Measurements from ENCODE around the gene NTM. TPM values are rescaled to one million over a fixed set of nuclear protein-coding genes. Genes with fewer than 3 reads are reported as not detected.

NTM gene
- total and polyA plus RNA-seq, 2 of the 8 experiments (the other 6 are each of a cell fraction or from before 2014, with no cell fraction given) = 13.4 to 20.0 TPM

DNA sequence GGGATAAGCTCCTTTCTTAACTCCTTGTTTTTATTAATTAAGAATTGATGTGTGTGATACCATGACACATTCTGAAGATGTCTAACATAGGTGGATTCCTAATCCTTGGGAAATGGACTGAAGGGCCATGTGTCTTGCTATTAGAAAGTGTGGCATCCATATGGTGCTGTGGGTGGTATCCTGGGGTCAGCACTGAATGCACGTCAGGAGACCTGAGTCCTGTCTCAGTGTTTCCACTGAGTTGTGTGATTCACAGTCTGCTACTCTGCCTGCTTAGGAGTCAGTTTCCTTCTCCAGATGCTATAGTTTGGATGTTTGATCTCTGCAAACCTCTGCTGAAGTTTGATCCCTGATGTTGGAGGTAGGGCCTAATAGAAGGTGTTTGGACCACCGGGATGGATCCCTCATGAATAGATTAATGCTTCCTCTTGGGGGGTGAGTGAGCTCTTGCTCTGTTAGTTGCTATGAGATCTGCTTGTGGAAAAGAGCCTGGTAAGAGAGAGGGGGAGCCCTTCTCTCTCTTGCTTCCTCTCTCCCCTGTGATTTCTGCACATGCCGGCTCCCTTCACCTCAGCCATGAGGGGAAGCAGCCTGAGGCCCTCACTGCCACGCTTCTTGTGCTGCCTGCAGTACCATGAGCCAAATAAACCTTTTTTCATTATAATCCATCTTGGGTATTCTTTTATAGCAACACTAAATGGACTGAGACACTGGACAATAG is 666.5 kb downstream of the NTM start:
- H3K14ac ChIP-seq (ENCODE audit: insufficient read length) = no peak overlapping the region
- no peak overlapping the region for H2BK12ac ChIP-seq (ENCODE audit: low read depth, low read length)
- H3K4ac ChIP-seq (replicated peaks; ENCODE audit: insufficient read length, low read depth, low read length) = no peak overlapping the region
- 0 out of 2 replicates have a peak overlapping the region, but pooled peaks have one; percentile 68 for H2AK5ac ChIP-seq (ENCODE audit: low read depth, low read length)
- FAIRE-seq (no peak), DNase-seq (ENCODE audit: low read depth in 1 of 2, low spot score in 2 of 2) (no peak)
- no peak overlapping the region for H3K18ac ChIP-seq (ENCODE audit: extremely low read depth, low read length)
- H3K79me2 ChIP-seq (ENCODE audit: control insufficient read depth in 1 of 2, insufficient read depth in 2 of 2, low read length in 2 of 2) = no peaks in the 10 kb centered on the region
- H2BK120ac ChIP-seq (replicated peaks; ENCODE audit: low read depth, low read length) = peak overlapping the region; percentile 50
- H3K23ac ChIP-seq (ENCODE audit: insufficient read length) = no peak overlapping the region
- no peak overlapping the region for H3K9ac ChIP-seq (replicated peaks in 1 of 4; ENCODE audit: extremely low read depth in 1 of 4, low read depth in 3 of 4, low read length in 3 of 4)
- H2BK15ac ChIP-seq (ENCODE audit: low read length) = no peak overlapping the region
- H3K9me3 ChIP-seq (ENCODE audit: insufficient read depth in 2 of 2, low read depth in 1 of 2, low read length in 1 of 2) = peaks cover 0 to 3% of the 10 kb centered on the region in 2 experiments; a peak in 1 of 4 replicates
- no peak overlapping the region for H2AFZ ChIP-seq (ENCODE audit: low read length)
- no peaks in the 10 kb centered on the region; a peak in 1 of 7 replicates for H3K27me3 ChIP-seq (replicated peaks in 1 of 4; ENCODE audit: control insufficient read depth in 3 of 4, extremely low read depth in 1 of 4, insufficient read depth in 3 of 4, low read length in 3 of 4)
- no peaks in the 10 kb centered on the region for H3K23me2 ChIP-seq (ENCODE audit: low read depth, low read length)
- peaks cover 0 to 17% (median 12%) of the 10 kb centered on the region in 4 experiments; a peak in 6 of 7 replicates for H3K4me1 ChIP-seq (replicated peaks in 1 of 4; ENCODE audit: control insufficient read depth in 3 of 4, insufficient read depth in 4 of 4, low read length in 3 of 4)
- H4K20me1 ChIP-seq (replicated peaks in 1 of 2; ENCODE audit: control insufficient read depth in 1 of 2, insufficient read depth in 2 of 2, low read length in 2 of 2) = no peaks in the 10 kb centered on the region
- no peak overlapping the region for H3K56ac ChIP-seq (replicated peaks; ENCODE audit: insufficient read length, low read depth, low read length)
- peaks cover 2% of the 10 kb centered on the region; the same call in 1 of the 2 replicates for H3K79me1 ChIP-seq (ENCODE audit: low read depth, low read length)
- ChIA-PET POLR2A (ENCODE audit: partially characterized antibody) (interaction anchor here (0.6 kb wide), 1 partner anchor 150 kb away, joined by 3 read pairs; no protein-coding TSS in a partner anchor), CTCF (ENCODE audit: partially characterized antibody) (interaction anchor here (0.7 to 2.5 kb wide), 8 partner anchors 8 to 83 kb away, joined by 3 to 14 read pairs (median 4); no protein-coding TSS in a partner anchor)
- H4K8ac ChIP-seq (ENCODE audit: extremely low read depth, insufficient read depth, low read length) = no peak overlapping the region
- 0 out of 2 replicates have a peak overlapping the region, but pooled peaks have one; percentile 19 for H3K27ac ChIP-seq (ENCODE audit: low read depth, low read length)
- 76% methylated on average over 4 of the region's 4 CpGs; no CpG with 5 or more reads in 1 of the 2 experiments for WGBS, 2 experiments (ENCODE audit: extremely low coverage in 1 of 2, insufficient coverage in 1 of 2, insufficient read length in 1 of 2, insufficient replicate concordance in 2 of 2, low coverage in 1 of 2, low lambda C conversion rate in 2 of 2, missing lambda C conversion rate in 1 of 2)
- H3K4me3 ChIP-seq (ENCODE audit: extremely low read depth in 1 of 4, insufficient read depth in 2 of 4, low read depth in 3 of 4, low read length in 4 of 4) = no peak overlapping the region
- H4K5ac ChIP-seq (ENCODE audit: insufficient read length, low read depth, low read length) = no peak overlapping the region
- no peak overlapping the region for H2BK5ac ChIP-seq (ENCODE audit: low read depth, low read length)
- peak overlapping the region in 1 of 2 experiments; percentile 15; a peak in 1 of 4 replicates for H3K4me2 ChIP-seq (ENCODE audit: insufficient read depth in 1 of 2, low read depth in 2 of 2, low read length in 2 of 2)
- no peak overlapping the region for H2BK20ac ChIP-seq (ENCODE audit: low read length)
- H3K36me3 ChIP-seq (ENCODE audit: control insufficient read depth in 2 of 4, insufficient read depth in 4 of 4, low read length in 3 of 4) = no peaks in the 10 kb centered on the region
- peak overlapping the region; percentile 48 for H4K91ac ChIP-seq (replicated peaks; ENCODE audit: insufficient read length, low read length)
- TF ChIP-seq CTBP2 (IDR thresholded peaks at IDR 0.05; ENCODE audit: borderline replicate concordance, insufficient read depth, insufficient read length, low read length) (no peak), EP300 (IDR thresholded peaks at IDR 0.05; ENCODE audit: borderline replicate concordance in 1 of 2, low read depth in 2 of 2, low read length in 2 of 2) (no peak), YY1 (IDR thresholded peaks at IDR 0.05; ENCODE audit: low read depth, low read length) (no peak), JUN (IDR thresholded peaks at IDR 0.05; ENCODE audit: low read depth, low read length) (no peak), CHD2 (IDR thresholded peaks at IDR 0.05; ENCODE audit: low read length) (no peak), HDAC2 (IDR thresholded peaks at IDR 0.05; ENCODE audit: borderline replicate concordance in 1 of 2, low read depth in 2 of 2, low read length in 2 of 2) (no peak), NRF1 (IDR thresholded peaks at IDR 0.05; ENCODE audit: low read depth, low read length) (no peak), SAP30 (IDR thresholded peaks at IDR 0.05; ENCODE audit: insufficient read depth, insufficient replicate concordance, low read length) (no peak), ZNF274 (IDR thresholded peaks at IDR 0.05; ENCODE audit: borderline replicate concordance, extremely low read depth, low read length) (no peak), CHD1 (IDR thresholded peaks at IDR 0.05; ENCODE audit: low read depth, low read length) (no peak)
